HG03439 (cell line): Measurements from ENCODE around the gene KIF13A.
"Not testable (repeated sequence)": the region's sequence is repeated elsewhere in the genome, so short reads cannot be mapped to it uniquely, and the experiment has no call there.

Experiments used
- ATAC-seq: cut with Tn5 transposase; IDR thresholded peaks from one replicate; pipeline ENCODE4 v1.9.1; 2021; ENCODE audit warnings: mild to moderate bottlenecking, moderate library complexity; ENCODE audit not compliant: unreplicated experiment

The KIF13A gene

GRCh38 chr6:17999425-17999824, 12.0 kb upstream of the KIF13A start:
- no peak for ATAC-seq

- no peak for ATAC-seq
Observed at GRCh38 chr6:17998442-17998841, 11.0 kb upstream of the KIF13A start.

DNA sequence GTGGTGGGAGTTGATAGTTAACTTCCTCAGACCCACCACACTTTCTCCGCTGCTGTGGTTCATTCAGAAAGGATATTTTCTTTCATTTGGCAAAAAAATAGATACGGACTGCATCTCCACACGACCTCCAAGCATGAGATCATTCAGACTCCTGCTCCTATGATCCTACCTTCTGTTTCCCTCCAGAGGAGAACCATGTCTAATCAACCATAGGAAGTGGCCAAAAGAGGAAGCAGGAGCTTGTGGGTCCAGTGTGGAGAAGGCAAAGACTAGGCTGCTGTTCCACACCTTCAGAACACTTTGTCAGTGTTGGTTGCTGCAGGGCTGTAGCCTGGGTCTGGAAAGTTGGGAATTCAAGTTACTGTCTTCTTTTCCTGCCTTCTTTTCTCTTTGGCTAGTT, 10.6 kb upstream of the KIF13A start:
- no peak for ATAC-seq

GRCh38 chr6:17995414-17995813, 8.0 kb upstream of the KIF13A start:
- ATAC-seq = no peak

- ATAC-seq = no peak
Observed at GRCh38 chr6:17994019-17994418, 6.6 kb upstream of the KIF13A start.

DNA sequence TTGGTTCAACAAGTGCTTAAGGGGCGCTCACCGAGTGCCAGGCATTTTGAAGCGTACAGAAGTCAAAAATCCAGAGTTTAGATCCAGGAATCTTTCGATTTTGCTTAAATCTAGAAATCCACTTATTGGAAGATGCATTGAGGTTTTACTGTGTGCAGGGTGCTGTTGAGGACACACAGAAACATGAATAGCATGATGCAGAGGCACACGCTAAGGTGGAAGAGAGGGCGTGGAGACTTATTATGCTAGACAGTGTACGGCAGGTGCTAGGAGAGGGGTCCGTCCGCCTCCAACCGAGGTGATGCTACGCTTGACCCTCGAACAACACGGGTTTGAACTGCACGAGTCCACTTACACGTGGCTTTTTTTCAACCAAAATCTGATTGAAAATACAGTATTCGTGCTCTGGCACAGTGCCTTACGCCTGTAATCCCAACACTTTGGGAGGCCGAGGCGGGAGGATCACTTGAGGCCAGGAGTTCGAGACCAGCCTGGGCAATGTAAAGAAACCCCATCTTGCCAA, 1.0 kb upstream of the KIF13A start:
- no peak for ATAC-seq

- peak; percentile 76 for ATAC-seq
Observed at GRCh38 chr6:17987697-17988421, 424 bp upstream of the KIF13A start.

- peak; percentile 30 for ATAC-seq
Observed at GRCh38 chr6:17986656-17987446, 584 bp downstream of the KIF13A start.

- ATAC-seq = no peak
Observed at GRCh38 chr6:17985934-17986655, 1.3 kb downstream of the KIF13A start.

DNA sequence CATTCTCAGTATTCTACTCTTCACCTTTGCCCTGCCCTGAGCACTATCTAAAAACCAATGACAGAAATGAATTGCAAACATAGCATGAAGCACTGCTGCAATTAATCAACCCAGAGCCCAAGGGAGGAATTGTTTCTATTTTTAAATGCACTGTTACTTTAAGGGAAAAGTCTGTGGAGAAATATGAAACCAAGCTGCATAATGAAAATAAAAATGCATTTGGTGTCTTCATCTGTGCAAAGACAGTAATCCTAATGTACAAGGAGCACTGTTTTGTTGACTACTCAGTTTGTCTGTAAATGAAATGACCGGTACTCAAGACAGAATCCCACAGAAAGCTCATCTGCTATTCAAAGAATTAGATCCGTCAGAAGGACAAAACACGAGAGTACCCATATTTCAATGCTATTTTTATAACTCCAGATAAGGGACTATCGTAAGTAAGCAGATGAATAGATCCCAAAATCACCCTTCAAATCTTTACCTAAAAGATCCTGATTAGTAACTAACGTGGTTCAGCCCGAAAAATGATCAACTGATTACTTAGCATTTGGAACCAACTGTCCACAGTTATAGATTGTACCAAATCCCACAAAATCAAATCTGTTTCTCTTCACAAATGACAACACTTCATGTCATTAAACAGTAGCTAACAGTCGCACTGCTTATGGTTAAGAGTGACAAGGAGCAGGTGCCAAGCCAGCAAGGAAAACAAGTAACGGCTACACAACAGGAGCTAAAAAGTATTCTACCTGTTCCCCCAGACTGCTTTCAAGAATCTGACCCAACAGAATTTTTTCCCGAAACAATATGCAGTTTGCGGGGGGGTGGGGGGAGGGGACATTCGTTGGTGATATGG, 2.4 kb downstream of the KIF13A start:
- no peak for ATAC-seq

DNA sequence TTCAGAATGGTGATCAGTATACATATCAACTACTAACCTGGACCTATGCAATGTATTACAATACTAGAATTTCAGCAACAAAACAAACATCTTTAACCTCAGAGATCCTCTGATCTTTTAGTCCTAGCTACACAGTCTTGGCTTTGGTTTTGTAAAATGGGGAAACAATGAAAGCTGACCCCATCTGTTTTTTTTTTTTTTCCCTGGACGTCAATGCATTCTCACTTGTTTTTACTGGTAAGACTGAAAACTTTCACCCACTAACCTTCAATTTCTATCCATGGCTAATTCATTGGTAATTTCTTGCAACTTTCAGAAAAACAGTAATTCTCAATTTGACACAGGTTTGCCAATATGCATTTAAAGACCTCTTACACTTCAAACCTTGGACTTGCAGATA, 3.0 kb downstream of the KIF13A start:
- no peak for ATAC-seq

GRCh38 chr6:17983730-17984129, 3.7 kb downstream of the KIF13A start:
- ATAC-seq = no peak

DNA sequence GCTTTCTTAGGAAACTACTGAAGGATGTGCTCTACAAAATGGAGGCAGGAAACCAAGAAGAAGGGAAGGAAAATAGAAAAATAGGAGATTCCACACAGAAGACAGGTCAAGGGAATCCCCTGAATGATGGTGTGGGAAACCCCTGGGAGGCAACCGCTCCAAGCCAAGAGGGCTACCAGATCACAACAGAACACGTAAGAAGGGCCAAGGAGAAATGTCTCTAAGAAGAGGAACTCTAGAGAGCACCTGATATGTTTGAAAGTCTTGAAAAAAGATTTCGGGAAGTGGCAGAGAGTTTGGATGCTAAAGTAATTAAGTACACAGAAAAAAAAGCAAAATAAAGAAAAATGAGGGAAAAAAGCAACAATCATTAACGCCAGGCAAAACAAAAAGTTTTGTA, 7.1 kb downstream of the KIF13A start:
- no peak for ATAC-seq

GRCh38 chr6:17979479-17979878, 8.0 kb downstream of the KIF13A start:
- ATAC-seq = no peak

DNA sequence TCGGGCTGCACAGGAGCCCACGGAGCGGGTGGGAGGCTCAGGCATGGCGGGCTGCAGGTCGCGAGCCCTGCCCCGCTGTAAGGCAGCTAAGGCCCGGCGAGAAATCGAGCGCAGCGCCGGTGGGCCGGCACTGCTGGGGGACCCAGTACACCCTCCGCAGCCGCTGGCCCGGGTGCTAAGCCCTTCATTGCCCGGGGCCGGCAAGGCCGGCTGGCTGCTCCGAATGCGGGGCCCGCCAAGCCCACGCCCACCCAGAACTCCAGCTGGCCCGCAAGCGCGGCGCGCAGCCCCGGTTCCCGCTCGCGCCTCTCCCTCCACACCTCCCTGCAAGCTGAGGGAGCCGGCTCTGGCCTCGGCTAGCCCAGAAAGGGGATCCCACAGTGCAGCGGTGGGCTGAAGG, 11.2 kb downstream of the KIF13A start:
- not testable (repeated sequence) for ATAC-seq

DNA sequence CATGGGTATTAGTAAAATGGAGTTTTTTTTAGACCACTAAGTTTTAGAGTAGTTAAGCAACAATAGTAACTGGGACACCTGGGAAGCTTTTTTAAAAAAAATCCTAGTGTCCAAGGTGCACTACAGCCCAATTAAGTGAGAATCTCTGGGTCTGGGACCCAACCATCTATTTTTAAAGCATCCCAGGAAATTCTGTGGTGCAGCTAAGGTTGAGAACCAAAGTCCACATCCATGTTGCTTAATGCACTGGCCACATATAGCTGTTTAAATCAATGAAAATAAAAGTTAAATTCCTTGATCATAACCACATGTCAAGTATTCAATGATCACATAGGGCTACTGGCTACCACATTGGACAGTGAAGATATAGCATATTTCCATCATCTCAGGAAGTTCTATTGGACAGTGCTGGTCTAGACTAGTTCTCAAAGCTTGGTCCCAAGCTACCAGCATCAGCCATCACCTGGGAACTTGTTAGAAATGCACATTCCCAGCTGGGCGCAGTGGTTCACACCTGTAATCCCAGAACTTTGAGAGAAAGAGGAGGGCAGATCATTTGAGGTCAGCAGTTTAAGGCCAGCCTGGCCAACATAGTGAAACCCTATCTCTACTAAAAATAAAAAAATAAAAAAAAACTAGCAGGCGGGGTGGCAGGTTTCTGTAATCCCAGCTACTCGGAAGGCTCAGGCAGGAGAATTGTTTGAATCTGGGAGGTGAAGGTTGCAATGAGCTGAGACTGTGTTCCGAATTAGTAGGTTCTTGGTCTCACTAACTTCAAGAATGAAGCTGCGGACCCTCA, 12.7 kb downstream of the KIF13A start:
- ATAC-seq = no peak

GRCh38 chr6:17972978-17973622, 14.3 kb downstream of the KIF13A start:
- ATAC-seq = no peak

DNA sequence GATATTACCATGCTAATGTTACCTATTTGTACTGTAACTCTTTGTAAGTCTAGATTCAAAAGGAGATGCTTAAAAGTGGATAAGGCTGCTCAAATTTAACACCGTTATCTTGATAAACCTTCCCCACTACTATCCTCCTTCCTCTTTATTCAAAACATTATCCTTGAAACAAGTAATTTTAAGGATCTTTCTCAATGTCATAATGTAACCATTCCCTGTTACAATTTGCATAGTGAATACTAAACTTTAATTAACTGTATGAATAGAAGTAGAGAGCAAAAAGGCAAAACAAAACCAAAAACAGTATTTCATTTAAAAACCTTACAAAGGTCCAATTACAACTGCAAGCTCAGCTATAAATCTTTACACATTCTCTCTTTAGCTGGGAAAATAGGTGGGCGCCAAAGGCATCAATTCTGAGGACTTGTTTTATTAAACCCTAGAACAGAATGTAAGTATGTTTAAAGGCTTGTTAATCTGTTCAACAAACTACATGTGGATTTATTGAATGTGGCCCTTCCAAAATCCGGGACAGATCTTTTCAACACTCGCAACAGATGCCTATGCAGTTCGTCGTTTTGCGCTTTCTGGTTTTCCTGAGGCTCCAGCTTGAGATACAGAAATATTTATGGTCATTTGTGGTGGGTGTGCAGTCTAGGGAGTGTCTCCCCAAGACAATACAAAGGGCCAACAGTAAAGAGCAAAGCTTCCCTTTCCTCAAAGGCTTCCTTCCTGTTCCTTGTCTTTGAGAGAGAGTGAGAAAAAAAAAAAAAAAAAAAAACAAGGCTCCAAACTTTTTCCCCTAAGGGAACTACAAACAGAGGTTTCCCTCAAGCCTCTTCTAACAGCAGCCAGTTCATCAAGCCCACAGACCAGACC, 15.1 kb downstream of the KIF13A start:
- ATAC-seq = no peak
